Spinal cord (tissue), 10 donors: ENCODE data around the gene RRAGD. TPM values are rescaled to one million over a fixed set of nuclear protein-coding genes. Genes with fewer than 3 reads are reported as not detected.

Source experiments
- DNase-seq, 6 donors: peaks; one replicate each; pipeline versions ENCODE4 v3.0.0 to v3.0.0-alpha.2; 2013 to 2015; ENCODE audit warnings: low spot score in 6 of 6, low read depth in 4 of 6
- H3K27ac ChIP-seq: one replicate; pipeline ENCODE4 v1.5.1; 2013; ENCODE audit warnings: low read depth, low read length, control low read depth
- H3K27me3 ChIP-seq: one replicate; pipeline ENCODE4 v1.6.1; 2013; ENCODE audit warnings: low read length; ENCODE audit not compliant: control insufficient read depth, insufficient read depth
- H3K36me3 ChIP-seq: one replicate; pipeline ENCODE4 v1.6.1; 2013; ENCODE audit warnings: low read length; ENCODE audit not compliant: control insufficient read depth, insufficient read depth
- H3K4me1 ChIP-seq: one replicate; pipeline ENCODE4 v1.6.1; 2013; ENCODE audit warnings: low read length; ENCODE audit not compliant: control insufficient read depth, insufficient read depth
- H3K4me3 ChIP-seq: one replicate; pipeline ENCODE4 v1.5.1; 2013; ENCODE audit warnings: low read depth, low read length, control low read depth
- H3K9me3 ChIP-seq: one replicate; pipeline ENCODE4 v1.6.1; 2013; ENCODE audit warnings: low read length; ENCODE audit not compliant: control insufficient read depth, insufficient read depth
- WGBS: methylation state at CpG from one replicate; pipeline ENCODE4 v1.1.5; 2013; ENCODE audit warnings: missing lambda C conversion rate; ENCODE audit not compliant: insufficient coverage; 5-methylcytosine and 5-hydroxymethylcytosine counted together
- polyA plus RNA-seq, 2 donors: library from polyadenylated mRNA; unstranded; fragments of 120-200 nt; gene quantifications; one replicate each; pipeline ENCODE4 v1.2.1, GENCODE V29; 2013; ENCODE audit not compliant: insufficient read length in 2 of 2
- total RNA-seq, 2 donors: library from RNA; depleted of rRNA in 1 of 2; stranded (reverse); fragments of 120-200 nt in 1 of 2; fragments of >200 nt in 1 of 2; gene quantifications; one replicate each; pipeline versions ENCODE4 v1.2.3 to v1.2.4, GENCODE V29; 2013 to 2014
- donor health status: healthy.

Gene RRAGD
- total and polyA plus RNA-seq, 4 donors: 44.6 to 86.3 (median 53.7) TPM

DNA sequence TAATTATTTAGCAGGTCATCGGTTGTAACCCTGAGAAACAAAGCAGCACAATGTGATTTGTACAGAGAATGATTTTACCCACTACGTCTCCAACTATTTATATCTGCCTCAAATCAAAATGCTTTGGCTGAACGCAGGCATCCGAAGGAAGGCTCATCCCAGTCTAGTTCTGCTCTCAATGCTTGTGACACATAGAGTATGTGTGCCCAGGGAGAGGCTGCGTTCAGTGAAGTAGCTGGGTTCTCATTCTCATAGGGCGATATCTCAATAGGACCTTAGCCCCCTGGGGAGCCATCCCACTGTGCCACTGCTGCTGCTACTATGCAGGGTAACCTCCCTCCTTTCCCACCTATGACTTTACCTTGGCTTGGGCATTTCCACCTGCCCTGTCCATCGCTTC is 97.4 kb downstream of the RRAGD start:
- H3K27me3 ChIP-seq: no peaks in the 10 kb centered on the region
- no peak overlapping the region for H3K4me3 ChIP-seq
- H3K27ac ChIP-seq: no peak overlapping the region
- peak in 1 of 6 donors; percentile 20 for DNase-seq
- peaks cover 29% of the 10 kb centered on the region for H3K4me1 ChIP-seq
- no peaks in the 10 kb centered on the region for H3K9me3 ChIP-seq
- H3K36me3 ChIP-seq: no peaks in the 10 kb centered on the region
- WGBS: 91% methylated on average over 6 of the region's 7 CpGs

Other genes with a start within 250 kb of the RRAGD start
- gene GABRR1, start 194.9 kb downstream of the RRAGD start, total RNA-seq: under 1 TPM in 1 of 2 donors, not detected in 1; 0.20 TPM
- gene GABRR1, start 194.9 kb downstream of the RRAGD start, polyA plus RNA-seq: under 1 TPM; 0.29 to 0.35 TPM
- under 1 TPM; 0.39 to 0.89 TPM for gene GABRR2, start 97.0 kb downstream of the RRAGD start, total RNA-seq
- gene GABRR2, start 97.0 kb downstream of the RRAGD start, polyA plus RNA-seq: under 1 TPM; 0.40 to 0.72 TPM
- gene UBE2J1, start 59.6 kb downstream of the RRAGD start, total RNA-seq: 10 to 100 TPM; 38.1 to 48.5 TPM
- gene UBE2J1, start 59.6 kb downstream of the RRAGD start, polyA plus RNA-seq: 10 to 100 TPM; 52.6 to 66.0 TPM
- gene ANKRD6, start 20.9 kb upstream of the RRAGD start, total RNA-seq: 10 to 100 TPM; 44.5 to 48.6 TPM
- gene ANKRD6, start 20.9 kb upstream of the RRAGD start, polyA plus RNA-seq: 10 to 100 TPM; 57.2 to 68.3 TPM
- 10 to 100 TPM; 30.8 to 33.9 TPM for gene LYRM2, start 226.5 kb upstream of the RRAGD start, total RNA-seq
- 10 to 100 TPM; 42.6 to 45.7 TPM for gene LYRM2, start 226.5 kb upstream of the RRAGD start, polyA plus RNA-seq